ENCODE measurements around the gene PSMA3. TPM values are rescaled to one million over a fixed set of nuclear protein-coding genes. Genes with fewer than 3 reads are reported as not detected.

PSMA3 gene
- total and polyA plus RNA-seq, 2 donors (not counting 1 experiment from before 2014, with no cell fraction given), result 80.1 to 279 TPM

- Histone ChIP-seq H3K9ac (ENCODE audit: insufficient read depth, low read length) (no peak overlapping the region), H4K20me1 (ENCODE audit: control insufficient read depth, extremely low read depth, insufficient read depth, low read length) (no peaks in the 10 kb centered on the region), H2AFZ (ENCODE audit: low read length) (no peak overlapping the region), H3K36me3 (ENCODE audit: control insufficient read depth, insufficient read depth, low read length) (peaks cover 1% of the 10 kb centered on the region), H3K27me3 (ENCODE audit: control insufficient read depth, insufficient read depth, low read length) (no peaks in the 10 kb centered on the region), H3K9me3 (ENCODE audit: control insufficient read depth, insufficient read depth, low read depth, low read length) (no peaks in the 10 kb centered on the region), H3K79me2 (ENCODE audit: control insufficient read depth, insufficient read depth, low read length) (peaks cover 57% of the 10 kb centered on the region), H3K4me1 (ENCODE audit: control insufficient read depth, extremely low read depth, insufficient read depth, low read length) (peaks cover 2% of the 10 kb centered on the region), H3K4me3 (replicated peaks in 1 of 4; ENCODE audit: control extremely low read depth in 1 of 4, insufficient read depth in 1 of 4, low read depth in 3 of 4, low read length in 4 of 4) (no peak overlapping the region), H3K4me2 (ENCODE audit: extremely low read depth, insufficient read depth, low read length) (no peak overlapping the region), H3K27ac (ENCODE audit: insufficient read depth, low read length) (no peak overlapping the region)
- no peak for TF ChIP-seq EZH2 (IDR thresholded peaks at IDR 0.05; ENCODE audit: low read length, missing control alignments)
- TF ChIP-seq, protein P1, sequence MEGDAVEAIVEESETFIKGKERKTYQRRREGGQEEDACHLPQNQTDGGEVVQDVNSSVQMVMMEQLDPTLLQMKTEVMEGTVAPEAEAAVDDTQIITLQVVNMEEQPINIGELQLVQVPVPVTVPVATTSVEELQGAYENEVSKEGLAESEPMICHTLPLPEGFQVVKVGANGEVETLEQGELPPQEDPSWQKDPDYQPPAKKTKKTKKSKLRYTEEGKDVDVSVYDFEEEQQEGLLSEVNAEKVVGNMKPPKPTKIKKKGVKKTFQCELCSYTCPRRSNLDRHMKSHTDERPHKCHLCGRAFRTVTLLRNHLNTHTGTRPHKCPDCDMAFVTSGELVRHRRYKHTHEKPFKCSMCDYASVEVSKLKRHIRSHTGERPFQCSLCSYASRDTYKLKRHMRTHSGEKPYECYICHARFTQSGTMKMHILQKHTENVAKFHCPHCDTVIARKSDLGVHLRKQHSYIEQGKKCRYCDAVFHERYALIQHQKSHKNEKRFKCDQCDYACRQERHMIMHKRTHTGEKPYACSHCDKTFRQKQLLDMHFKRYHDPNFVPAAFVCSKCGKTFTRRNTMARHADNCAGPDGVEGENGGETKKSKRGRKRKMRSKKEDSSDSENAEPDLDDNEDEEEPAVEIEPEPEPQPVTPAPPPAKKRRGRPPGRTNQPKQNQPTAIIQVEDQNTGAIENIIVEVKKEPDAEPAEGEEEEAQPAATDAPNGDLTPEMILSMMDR (conservative IDR thresholded peaks at IDR 0.05 in 1 of 2, IDR thresholded peaks at IDR 0.05 in 1 of 2; ENCODE audit: low read depth in 1 of 2, low read length in 2 of 2), result no peak
- DNase-seq (ENCODE audit: low read depth in 2 of 2), result no peak
Measured at GRCh38 chr14:58278177-58278576, 33.5 kb downstream of the PSMA3 start.

- Histone ChIP-seq H3K27ac (ENCODE audit: insufficient read depth, low read length) (peak overlapping the region; percentile 53), H3K79me2 (ENCODE audit: control insufficient read depth, insufficient read depth, low read length) (peaks cover 60% of the 10 kb centered on the region), H2AFZ (ENCODE audit: low read length) (no peak overlapping the region), H3K36me3 (ENCODE audit: control insufficient read depth, insufficient read depth, low read length) (peaks cover 6% of the 10 kb centered on the region), H3K27me3 (ENCODE audit: control insufficient read depth, insufficient read depth, low read length) (no peaks in the 10 kb centered on the region), H3K9me3 (ENCODE audit: control insufficient read depth, insufficient read depth, low read depth, low read length) (no peaks in the 10 kb centered on the region), H3K4me2 (ENCODE audit: extremely low read depth, insufficient read depth, low read length) (no peak overlapping the region), H3K4me3 (replicated peaks in 1 of 4; ENCODE audit: control extremely low read depth in 1 of 4, insufficient read depth in 1 of 4, low read depth in 3 of 4, low read length in 4 of 4) (no peak overlapping the region), H4K20me1 (ENCODE audit: control insufficient read depth, extremely low read depth, insufficient read depth, low read length) (no peaks in the 10 kb centered on the region), H3K9ac (ENCODE audit: insufficient read depth, low read length) (no peak overlapping the region), H3K4me1 (ENCODE audit: control insufficient read depth, extremely low read depth, insufficient read depth, low read length) (peaks cover 2% of the 10 kb centered on the region)
- TF ChIP-seq, protein P1 (conservative IDR thresholded peaks at IDR 0.05 in 1 of 2, IDR thresholded peaks at IDR 0.05 in 1 of 2; ENCODE audit: low read depth in 1 of 2, low read length in 2 of 2), result no peak
- TF ChIP-seq EZH2 (IDR thresholded peaks at IDR 0.05; ENCODE audit: low read length, missing control alignments), result no peak
- peak; percentile 91 to 94 for DNase-seq (ENCODE audit: low read depth in 2 of 2)
Measured at GRCh38 chr14:58280954-58281787, 36.5 kb downstream of the PSMA3 start.

- Histone ChIP-seq H3K9ac (ENCODE audit: insufficient read depth, low read length) (no peak overlapping the region), H2AFZ (ENCODE audit: low read length) (no peak overlapping the region), H3K79me2 (ENCODE audit: control insufficient read depth, insufficient read depth, low read length) (peaks cover 59% of the 10 kb centered on the region), H3K36me3 (ENCODE audit: control insufficient read depth, insufficient read depth, low read length) (peaks cover 6% of the 10 kb centered on the region), H3K27ac (ENCODE audit: insufficient read depth, low read length) (peak overlapping the region; percentile 53), H3K27me3 (ENCODE audit: control insufficient read depth, insufficient read depth, low read length) (no peaks in the 10 kb centered on the region), H3K4me2 (ENCODE audit: extremely low read depth, insufficient read depth, low read length) (no peak overlapping the region), H3K4me3 (replicated peaks in 1 of 4; ENCODE audit: control extremely low read depth in 1 of 4, insufficient read depth in 1 of 4, low read depth in 3 of 4, low read length in 4 of 4) (no peak overlapping the region), H4K20me1 (ENCODE audit: control insufficient read depth, extremely low read depth, insufficient read depth, low read length) (no peaks in the 10 kb centered on the region), H3K4me1 (ENCODE audit: control insufficient read depth, extremely low read depth, insufficient read depth, low read length) (peaks cover 2% of the 10 kb centered on the region), H3K9me3 (ENCODE audit: control insufficient read depth, insufficient read depth, low read depth, low read length) (no peaks in the 10 kb centered on the region)
- peak in 1 of 2 donors; percentile 20 for DNase-seq (ENCODE audit: low read depth in 2 of 2)
- TF ChIP-seq EZH2 (IDR thresholded peaks at IDR 0.05; ENCODE audit: low read length, missing control alignments), result no peak
- TF ChIP-seq, protein P1 (conservative IDR thresholded peaks at IDR 0.05 in 1 of 2, IDR thresholded peaks at IDR 0.05 in 1 of 2; ENCODE audit: low read depth in 1 of 2, low read length in 2 of 2), result no peak
Measured at GRCh38 chr14:58281969-58282368, 37.3 kb downstream of the PSMA3 start.
